Neural crest cell (in vitro differentiated cells): ENCODE results near the gene UBTF. TPM values are rescaled to one million over a fixed set of nuclear protein-coding genes. Genes with fewer than 3 reads are reported as not detected.
"Not testable (repeated sequence)": the region's sequence is repeated elsewhere in the genome, so short reads cannot be mapped to it uniquely, and the experiment has no call there.

Experiments used
- DNase-seq: peaks from one replicate; pipeline ENCODE4 v3.0.0; 2021; ENCODE audit warnings: low read depth, mixed read lengths, low spot score
- H3K27ac Mint-ChIP-seq: one replicate; pipeline ENCODE4 v1.8.0; 2021; ENCODE audit warnings: mild to moderate bottlenecking, mixed read lengths; ENCODE audit not compliant: unreplicated experiment
- H3K27me3 Mint-ChIP-seq: 2 replicates; pipeline ENCODE4 v1.8.0; 2021; ENCODE audit warnings: low read depth, mild to moderate bottlenecking, mixed read lengths
- H3K36me3 Mint-ChIP-seq: 2 replicates; pipeline ENCODE4 v1.8.0; 2021; ENCODE audit warnings: low read depth, mild to moderate bottlenecking, mixed read lengths
- H3K4me1 Mint-ChIP-seq: 2 replicates; pipeline ENCODE4 v1.8.0; 2021; ENCODE audit warnings: mixed read lengths
- H3K4me3 Mint-ChIP-seq: one replicate; pipeline ENCODE4 v1.8.0; 2021; ENCODE audit warnings: mild to moderate bottlenecking, mixed read lengths
- H3K9me3 Mint-ChIP-seq: 2 replicates; pipeline ENCODE4 v1.8.0; 2021; ENCODE audit warnings: mixed read lengths
- total RNA-seq: library from RNA; stranded (reverse); gene quantifications from 2 replicates; pipeline ENCODE4 v1.2.1, GENCODE V29; 2021
- TF ChIP-seq, protein P1 (sequence below): fragments of 200-600 bp; sonication (generic); conservative IDR thresholded peaks from 2 replicates; pipeline ENCODE4 v1.5.0; 2021; ENCODE audit warnings: antibody characterized with exemption, mild to moderate bottlenecking

Gene UBTF
- total RNA-seq, 1 donor from 2014 or later: 106 TPM

DNA sequence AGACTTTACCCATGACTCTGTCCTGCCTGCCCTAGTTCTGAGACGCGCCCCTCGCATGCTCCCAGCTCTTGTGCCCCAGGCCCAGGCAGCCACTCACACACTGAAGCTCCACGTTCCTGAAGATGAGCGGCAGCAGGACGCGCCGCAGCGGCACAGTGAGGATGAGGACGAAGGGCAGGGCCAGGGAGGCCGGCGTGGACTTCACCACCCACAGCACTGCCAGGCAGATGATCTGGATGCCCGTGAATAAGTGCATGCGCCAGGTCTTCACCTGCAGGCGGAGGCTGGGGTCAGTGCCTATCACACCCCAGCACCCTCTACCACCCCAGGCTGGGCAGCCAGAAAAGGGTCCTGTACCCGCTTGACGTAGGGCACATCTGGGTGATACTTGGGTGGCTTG lies 31.6 kb upstream of the UBTF start:
- TF ChIP-seq, protein P1, sequence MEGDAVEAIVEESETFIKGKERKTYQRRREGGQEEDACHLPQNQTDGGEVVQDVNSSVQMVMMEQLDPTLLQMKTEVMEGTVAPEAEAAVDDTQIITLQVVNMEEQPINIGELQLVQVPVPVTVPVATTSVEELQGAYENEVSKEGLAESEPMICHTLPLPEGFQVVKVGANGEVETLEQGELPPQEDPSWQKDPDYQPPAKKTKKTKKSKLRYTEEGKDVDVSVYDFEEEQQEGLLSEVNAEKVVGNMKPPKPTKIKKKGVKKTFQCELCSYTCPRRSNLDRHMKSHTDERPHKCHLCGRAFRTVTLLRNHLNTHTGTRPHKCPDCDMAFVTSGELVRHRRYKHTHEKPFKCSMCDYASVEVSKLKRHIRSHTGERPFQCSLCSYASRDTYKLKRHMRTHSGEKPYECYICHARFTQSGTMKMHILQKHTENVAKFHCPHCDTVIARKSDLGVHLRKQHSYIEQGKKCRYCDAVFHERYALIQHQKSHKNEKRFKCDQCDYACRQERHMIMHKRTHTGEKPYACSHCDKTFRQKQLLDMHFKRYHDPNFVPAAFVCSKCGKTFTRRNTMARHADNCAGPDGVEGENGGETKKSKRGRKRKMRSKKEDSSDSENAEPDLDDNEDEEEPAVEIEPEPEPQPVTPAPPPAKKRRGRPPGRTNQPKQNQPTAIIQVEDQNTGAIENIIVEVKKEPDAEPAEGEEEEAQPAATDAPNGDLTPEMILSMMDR: no peak
- H3K27ac Mint-ChIP-seq: no peak overlapping the region
- H3K9me3 Mint-ChIP-seq: peaks cover 3% of the 10 kb centered on the region
- peaks cover 7% of the 10 kb centered on the region for H3K27me3 Mint-ChIP-seq
- H3K36me3 Mint-ChIP-seq: no peaks in the 10 kb centered on the region
- H3K4me3 Mint-ChIP-seq: no peak overlapping the region
- H3K4me1 Mint-ChIP-seq: no peaks in the 10 kb centered on the region
- DNase-seq: no peak

DNA sequence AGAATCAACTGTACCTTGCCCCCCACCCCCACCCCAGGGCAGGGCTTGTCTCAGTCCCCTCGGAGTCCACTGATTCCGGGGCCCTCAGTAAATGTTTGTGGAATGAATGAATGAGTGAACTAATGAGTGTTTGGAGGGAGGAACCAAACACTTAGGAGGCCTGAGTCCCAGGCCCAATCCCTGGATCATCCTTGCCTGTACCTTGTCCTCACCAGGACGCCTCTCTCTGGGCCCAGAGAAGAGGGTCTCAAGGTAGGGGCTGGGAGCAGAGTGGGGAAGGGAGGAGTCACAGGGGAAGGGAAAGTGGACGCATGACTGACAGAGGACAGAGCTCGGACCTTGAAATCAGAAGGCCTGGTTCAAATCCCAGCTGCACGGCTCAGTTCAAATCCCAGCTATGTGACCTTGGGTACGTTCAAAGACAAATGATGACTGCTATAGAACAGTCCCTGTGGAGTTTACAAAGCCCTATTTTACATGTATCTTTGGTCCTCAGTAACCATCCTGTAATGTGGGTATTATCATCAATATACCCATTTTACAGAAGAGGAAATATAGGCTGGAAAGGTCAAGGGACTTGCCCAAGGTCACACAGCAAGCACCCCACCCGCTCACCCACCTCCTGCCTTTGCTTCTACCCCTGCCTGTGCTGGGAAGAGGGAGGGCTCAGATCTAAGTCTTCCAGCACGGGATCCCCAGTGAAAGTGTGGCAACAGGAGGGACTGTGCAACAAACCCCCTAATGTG lies 30.2 kb upstream of the UBTF start:
- Mint-ChIP-seq H3K4me3 (no peak overlapping the region), H3K27ac (no peak overlapping the region), H3K36me3 (no peaks in the 10 kb centered on the region), H3K9me3 (no peaks in the 10 kb centered on the region), H3K27me3 (peaks cover 2% of the 10 kb centered on the region), H3K4me1 (no peaks in the 10 kb centered on the region)
- no peak for DNase-seq
- TF ChIP-seq, protein P1: no peak

DNA sequence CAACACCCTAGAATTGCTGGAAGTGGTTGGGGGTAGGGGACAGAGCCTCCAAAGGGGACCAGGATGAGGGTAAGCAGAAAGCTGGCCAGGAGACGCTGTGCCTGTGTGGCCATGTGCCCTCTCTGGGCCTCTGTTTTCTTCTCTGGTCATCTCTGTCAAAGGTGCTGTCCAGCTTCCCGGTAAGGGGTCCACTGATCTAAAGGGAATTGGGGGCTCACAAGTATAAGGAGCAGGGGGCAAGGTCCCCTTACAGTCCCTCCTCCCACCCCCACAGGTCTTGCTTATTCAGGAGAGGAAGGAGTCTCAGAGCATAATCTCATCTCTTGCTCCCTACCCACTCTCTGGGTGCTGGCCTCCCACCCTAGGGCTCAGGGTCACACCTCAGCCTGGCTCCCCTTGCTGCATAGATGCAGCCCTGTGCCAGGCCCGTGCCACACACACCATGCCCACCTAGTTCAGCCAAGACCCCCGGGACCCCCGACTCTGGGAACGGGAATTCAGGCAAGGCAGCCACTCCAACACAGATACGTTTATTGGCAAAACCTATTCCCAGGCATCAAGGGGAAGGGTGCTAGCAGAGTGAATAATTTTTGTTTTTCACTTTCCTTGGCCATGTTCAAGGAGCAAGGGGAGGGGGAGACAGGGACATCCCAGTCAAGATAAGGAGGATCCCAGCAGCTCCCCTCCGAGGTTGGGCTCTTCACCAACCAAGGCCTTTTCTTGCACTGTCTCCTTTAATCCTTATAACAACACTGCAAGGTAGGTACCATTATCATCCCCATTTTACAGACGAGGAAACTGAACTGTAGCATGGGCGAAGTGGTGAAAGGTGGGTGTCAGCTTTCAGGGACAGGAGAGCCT lies 28.6 kb upstream of the UBTF start:
- peaks cover 2% of the 10 kb centered on the region for H3K27me3 Mint-ChIP-seq
- no peak for DNase-seq
- no peaks in the 10 kb centered on the region for H3K4me1 Mint-ChIP-seq
- H3K27ac Mint-ChIP-seq: no peak overlapping the region
- H3K9me3 Mint-ChIP-seq: no peaks in the 10 kb centered on the region
- TF ChIP-seq, protein P1: no peak
- no peaks in the 10 kb centered on the region for H3K36me3 Mint-ChIP-seq
- H3K4me3 Mint-ChIP-seq: no peak overlapping the region

DNA sequence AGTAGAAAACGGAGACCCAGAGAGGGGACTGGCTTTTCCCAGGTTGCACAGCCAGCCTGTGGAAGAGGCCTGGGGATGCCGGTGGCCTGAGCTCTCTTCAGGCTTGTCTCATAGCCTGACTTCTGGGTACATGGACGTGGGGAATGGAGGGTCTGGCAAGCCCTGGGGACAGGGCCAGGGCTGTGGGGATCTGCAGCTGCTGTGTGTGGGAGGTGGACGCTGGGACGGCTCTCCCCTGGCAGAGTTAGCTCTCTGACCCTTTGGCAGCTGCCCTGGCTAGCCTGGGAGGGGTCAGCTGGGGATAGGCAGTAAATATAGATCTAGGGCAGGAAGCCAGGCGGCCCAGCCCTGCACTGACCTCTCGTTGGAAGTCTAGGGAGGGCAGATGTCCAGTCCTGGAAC lies 28.0 kb upstream of the UBTF start:
- Mint-ChIP-seq H3K9me3 (no peaks in the 10 kb centered on the region), H3K4me1 (no peaks in the 10 kb centered on the region), H3K36me3 (no peaks in the 10 kb centered on the region), H3K27me3 (peaks cover under 1% of the 10 kb centered on the region), H3K27ac (no peak overlapping the region), H3K4me3 (no peak overlapping the region)
- no peak for DNase-seq
- TF ChIP-seq, protein P1: no peak

DNA sequence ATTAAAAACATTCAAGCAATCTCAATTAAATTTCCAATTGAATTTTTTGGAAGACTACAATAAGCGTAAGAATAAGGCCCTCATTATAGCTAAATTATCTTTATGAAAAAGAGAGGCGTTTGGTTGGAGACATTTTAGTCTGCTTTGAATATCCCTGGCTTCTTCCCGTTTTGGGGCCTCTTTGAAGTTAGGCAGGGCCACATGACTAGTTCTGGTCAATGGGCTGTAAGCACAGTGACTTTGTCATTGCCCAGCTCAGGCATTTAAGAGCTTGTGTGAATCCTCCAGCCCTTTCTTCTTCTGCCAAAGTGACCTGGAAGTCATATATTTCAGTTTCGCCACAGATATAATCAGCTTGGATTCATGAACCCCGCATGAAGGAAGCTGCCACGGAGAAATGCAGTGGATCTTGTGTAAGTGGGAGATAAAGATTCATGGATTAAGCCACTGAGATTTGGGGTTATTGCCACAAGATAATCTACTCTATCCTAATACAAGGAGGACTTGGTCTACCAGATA lies 21.7 kb upstream of the UBTF start:
- H3K27ac Mint-ChIP-seq: no peak overlapping the region
- H3K4me1 Mint-ChIP-seq: no peaks in the 10 kb centered on the region
- H3K9me3 Mint-ChIP-seq: no peaks in the 10 kb centered on the region
- H3K27me3 Mint-ChIP-seq: peaks cover 4% of the 10 kb centered on the region
- no peaks in the 10 kb centered on the region for H3K36me3 Mint-ChIP-seq
- H3K4me3 Mint-ChIP-seq: no peak overlapping the region
- TF ChIP-seq, protein P1: no peak
- no peak for DNase-seq

DNA sequence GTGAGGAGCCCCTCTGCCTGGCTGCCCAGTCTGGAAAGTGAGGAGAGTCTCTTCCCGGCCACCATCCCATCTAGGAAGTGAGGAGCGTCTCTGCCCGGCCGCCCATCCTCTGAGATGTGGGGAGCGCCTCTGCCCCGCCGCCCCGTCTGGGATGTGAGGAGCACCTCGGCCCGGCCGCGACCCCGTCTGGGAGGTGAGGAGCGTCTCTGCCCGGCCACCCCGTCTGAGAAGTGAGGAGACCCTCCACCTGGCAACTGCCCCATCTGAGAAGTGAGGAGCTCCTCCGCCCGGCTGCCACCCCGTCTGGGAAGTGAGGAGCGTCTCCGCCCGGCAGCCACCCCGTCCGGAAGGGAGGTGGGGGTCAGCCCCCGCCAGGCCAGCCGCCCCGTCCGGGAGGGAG lies 18.4 kb upstream of the UBTF start:
- H3K27ac Mint-ChIP-seq, H3K9me3 Mint-ChIP-seq, H3K4me3 Mint-ChIP-seq, H3K27me3 Mint-ChIP-seq, H3K4me1 Mint-ChIP-seq, H3K36me3 Mint-ChIP-seq, DNase-seq: not testable (repeated sequence)
